Measurements from ENCODE around the gene SPAG7.

Gene SPAG7

DNA sequence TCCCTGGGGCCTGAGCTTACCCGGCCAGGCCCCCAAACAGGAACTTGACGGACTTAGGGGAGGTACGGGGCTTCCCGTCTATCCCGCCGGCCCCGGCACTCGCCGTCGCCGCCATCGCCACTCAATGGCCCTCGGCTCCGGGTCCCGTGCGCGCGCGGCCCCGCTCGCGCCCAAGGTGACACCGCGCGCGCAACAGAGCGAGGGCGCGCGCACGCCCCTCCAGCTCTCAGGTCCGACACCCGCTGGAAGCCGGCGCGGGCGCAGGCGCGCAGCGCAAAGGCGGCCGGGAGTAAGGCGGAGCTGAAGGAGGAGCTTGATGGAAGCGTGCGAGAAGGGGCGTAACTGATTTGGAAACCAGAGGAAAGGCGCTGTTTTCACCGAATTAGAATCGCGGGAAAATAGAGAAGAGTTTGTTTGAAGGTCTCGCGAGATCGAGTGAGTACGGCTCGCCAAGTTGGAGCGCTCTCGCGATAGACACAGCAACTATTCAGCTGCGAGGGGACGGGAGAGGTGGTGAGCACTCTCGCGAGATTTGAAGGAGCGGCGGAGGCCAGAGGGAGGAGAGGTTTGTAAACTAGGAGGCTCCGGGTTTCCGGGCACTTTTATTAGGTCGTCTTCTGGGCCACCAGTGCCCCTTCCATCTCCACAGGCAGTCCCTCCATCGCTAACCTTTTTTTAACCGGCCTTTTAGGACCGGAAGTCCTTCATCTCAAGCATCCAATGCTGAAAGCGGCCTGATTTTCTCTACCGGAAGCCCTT, 27.6 kb downstream of the SPAG7 start, which contains the start of the genes RNF167 and SLC25A11 (continued):
- 0 out of 2 replicates have a peak, but pooled peaks have one; percentile 14 for TF ChIP-seq ZNF558 (tag by site-specific recombination; IDR thresholded peaks at IDR 0.05)
- TF ChIP-seq ZNF121 (tag by site-specific recombination; IDR thresholded peaks at IDR 0.05) = no peak
- peak; percentile 70; the same call in 1 of the 2 replicates for TF ChIP-seq ZNF610 (tag by site-specific recombination; IDR thresholded peaks at IDR 0.05; ENCODE audit: borderline replicate concordance)
- peak; percentile 94 for TF ChIP-seq SP3 (tag by site-specific recombination; IDR thresholded peaks at IDR 0.05)
- no peak for TF ChIP-seq ZNF529 (tag by site-specific recombination; IDR thresholded peaks at IDR 0.05; ENCODE audit: insufficient replicate concordance)
- TF ChIP-seq ZNF501 (tag by site-specific recombination; IDR thresholded peaks at IDR 0.05) = no peak; the same call in 1 of the 2 replicates
- TF ChIP-seq, protein P1, sequence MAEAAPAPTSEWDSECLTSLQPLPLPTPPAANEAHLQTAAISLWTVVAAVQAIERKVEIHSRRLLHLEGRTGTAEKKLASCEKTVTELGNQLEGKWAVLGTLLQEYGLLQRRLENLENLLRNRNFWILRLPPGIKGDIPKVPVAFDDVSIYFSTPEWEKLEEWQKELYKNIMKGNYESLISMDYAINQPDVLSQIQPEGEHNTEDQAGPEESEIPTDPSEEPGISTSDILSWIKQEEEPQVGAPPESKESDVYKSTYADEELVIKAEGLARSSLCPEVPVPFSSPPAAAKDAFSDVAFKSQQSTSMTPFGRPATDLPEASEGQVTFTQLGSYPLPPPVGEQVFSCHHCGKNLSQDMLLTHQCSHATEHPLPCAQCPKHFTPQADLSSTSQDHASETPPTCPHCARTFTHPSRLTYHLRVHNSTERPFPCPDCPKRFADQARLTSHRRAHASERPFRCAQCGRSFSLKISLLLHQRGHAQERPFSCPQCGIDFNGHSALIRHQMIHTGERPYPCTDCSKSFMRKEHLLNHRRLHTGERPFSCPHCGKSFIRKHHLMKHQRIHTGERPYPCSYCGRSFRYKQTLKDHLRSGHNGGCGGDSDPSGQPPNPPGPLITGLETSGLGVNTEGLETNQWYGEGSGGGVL (tag by site-specific recombination; IDR thresholded peaks at IDR 0.05) = peak; percentile 41; the same call in 1 of the 2 replicates
- TF ChIP-seq WT1 (tag by site-specific recombination; IDR thresholded peaks at IDR 0.05) = peak; percentile 38; the same call in 1 of the 2 replicates
- peak; percentile 48; the same call in 1 of the 2 replicates for TF ChIP-seq ZNF843 (tag by site-specific recombination; IDR thresholded peaks at IDR 0.05)
- TF ChIP-seq, protein P2, sequence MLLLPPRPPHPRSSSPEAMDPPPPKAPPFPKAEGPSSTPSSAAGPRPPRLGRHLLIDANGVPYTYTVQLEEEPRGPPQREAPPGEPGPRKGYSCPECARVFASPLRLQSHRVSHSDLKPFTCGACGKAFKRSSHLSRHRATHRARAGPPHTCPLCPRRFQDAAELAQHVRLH (tag by site-specific recombination; IDR thresholded peaks at IDR 0.05) = peak; percentile 98

DNA sequence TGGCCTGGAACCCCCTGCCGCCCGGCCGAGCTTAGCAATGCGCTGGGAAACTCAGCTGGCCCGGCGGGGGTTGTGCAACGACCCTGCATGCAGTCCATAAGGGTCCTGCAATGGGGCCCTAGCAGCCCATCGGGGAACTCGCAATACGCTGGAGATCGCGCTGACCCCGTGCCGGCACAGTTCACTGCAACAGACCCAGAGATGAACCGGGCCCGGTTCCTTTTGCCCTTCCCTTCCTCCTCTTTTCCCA, 28.1 kb downstream of the SPAG7 start:
- Histone ChIP-seq H3K9me3 (ENCODE audit: control insufficient read depth, insufficient read depth, low read depth, low read length) (no peaks in the 10 kb centered on the region), H3K27ac (ENCODE audit: extremely low read depth, low read depth, low read length) (peak overlapping the region; percentile 93), H3K36me3 (ENCODE audit: control insufficient read depth in 2 of 2, insufficient read depth in 1 of 2, low read length in 2 of 2) (peaks cover 38 to 68% of the 10 kb centered on the region in 2 experiments), H3K4me3 (ENCODE audit: low read depth, low read length) (peak overlapping the region; percentile 87), H3K4me1 (ENCODE audit: control insufficient read depth, insufficient read depth, low read length) (peaks cover 9% of the 10 kb centered on the region)
- POLR2A ChIA-PET = interaction anchor here (0.6 to 3.4 kb wide), 21 partner anchors 10 to 252 kb away, joined by 3 to 109 read pairs (median 9); partner anchors contain the start of genes CAMTA2, CHRNE, ENO3 and INCA1
- CTCF ChIA-PET = interaction anchor here (0.5 to 3.0 kb wide), 9 partner anchors 9 to 1060 kb away, joined by 3 to 20 read pairs (median 3); partner anchors contain the start of genes CHRNE and PFN1
- TF ChIP-seq ZNF202 (tag by site-specific recombination; IDR thresholded peaks at IDR 0.05; ENCODE audit: borderline replicate concordance) (no peak), ZNF623 (tag by site-specific recombination; IDR thresholded peaks at IDR 0.05) (no peak), ZNF791 (tag by site-specific recombination; IDR thresholded peaks at IDR 0.05) (no peak), ZNF843 (tag by site-specific recombination; IDR thresholded peaks at IDR 0.05) (no peak), ZNF19 (tag by site-specific recombination; IDR thresholded peaks at IDR 0.05; ENCODE audit: low read depth) (no peak), ZNF776 (tag by site-specific recombination; IDR thresholded peaks at IDR 0.05; ENCODE audit: borderline replicate concordance) (no peak), PRDM1 (tag by site-specific recombination; IDR thresholded peaks at IDR 0.05) (no peak), KLF9 (tag by site-specific recombination; IDR thresholded peaks at IDR 0.05; ENCODE audit: low read depth) (no peak), SCRT1 (tag by site-specific recombination; IDR thresholded peaks at IDR 0.05; ENCODE audit: borderline replicate concordance) (no peak), ZNF23 (tag by site-specific recombination; IDR thresholded peaks at IDR 0.05; ENCODE audit: borderline replicate concordance) (no peak), ZSCAN16 (tag by site-specific recombination; IDR thresholded peaks at IDR 0.05) (no peak), ZBTB20 (tag by site-specific recombination; IDR thresholded peaks at IDR 0.05) (no peak), YY2 (tag by site-specific recombination; IDR thresholded peaks at IDR 0.05) (0 out of 2 replicates have a peak, but pooled peaks have one; percentile 82), WT1 (tag by site-specific recombination; IDR thresholded peaks at IDR 0.05) (peak; percentile 31; the same call in 1 of the 2 replicates), ZBTB48 (tag by site-specific recombination; IDR thresholded peaks at IDR 0.05) (peak; percentile 51; the same call in 1 of the 2 replicates), KLF10 (tag by site-specific recombination; IDR thresholded peaks at IDR 0.05) (no peak)
- TF ChIP-seq, protein P3, sequence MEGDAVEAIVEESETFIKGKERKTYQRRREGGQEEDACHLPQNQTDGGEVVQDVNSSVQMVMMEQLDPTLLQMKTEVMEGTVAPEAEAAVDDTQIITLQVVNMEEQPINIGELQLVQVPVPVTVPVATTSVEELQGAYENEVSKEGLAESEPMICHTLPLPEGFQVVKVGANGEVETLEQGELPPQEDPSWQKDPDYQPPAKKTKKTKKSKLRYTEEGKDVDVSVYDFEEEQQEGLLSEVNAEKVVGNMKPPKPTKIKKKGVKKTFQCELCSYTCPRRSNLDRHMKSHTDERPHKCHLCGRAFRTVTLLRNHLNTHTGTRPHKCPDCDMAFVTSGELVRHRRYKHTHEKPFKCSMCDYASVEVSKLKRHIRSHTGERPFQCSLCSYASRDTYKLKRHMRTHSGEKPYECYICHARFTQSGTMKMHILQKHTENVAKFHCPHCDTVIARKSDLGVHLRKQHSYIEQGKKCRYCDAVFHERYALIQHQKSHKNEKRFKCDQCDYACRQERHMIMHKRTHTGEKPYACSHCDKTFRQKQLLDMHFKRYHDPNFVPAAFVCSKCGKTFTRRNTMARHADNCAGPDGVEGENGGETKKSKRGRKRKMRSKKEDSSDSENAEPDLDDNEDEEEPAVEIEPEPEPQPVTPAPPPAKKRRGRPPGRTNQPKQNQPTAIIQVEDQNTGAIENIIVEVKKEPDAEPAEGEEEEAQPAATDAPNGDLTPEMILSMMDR (tag by site-specific recombination; IDR thresholded peaks at IDR 0.05) = no peak
- TF ChIP-seq, protein P4, sequence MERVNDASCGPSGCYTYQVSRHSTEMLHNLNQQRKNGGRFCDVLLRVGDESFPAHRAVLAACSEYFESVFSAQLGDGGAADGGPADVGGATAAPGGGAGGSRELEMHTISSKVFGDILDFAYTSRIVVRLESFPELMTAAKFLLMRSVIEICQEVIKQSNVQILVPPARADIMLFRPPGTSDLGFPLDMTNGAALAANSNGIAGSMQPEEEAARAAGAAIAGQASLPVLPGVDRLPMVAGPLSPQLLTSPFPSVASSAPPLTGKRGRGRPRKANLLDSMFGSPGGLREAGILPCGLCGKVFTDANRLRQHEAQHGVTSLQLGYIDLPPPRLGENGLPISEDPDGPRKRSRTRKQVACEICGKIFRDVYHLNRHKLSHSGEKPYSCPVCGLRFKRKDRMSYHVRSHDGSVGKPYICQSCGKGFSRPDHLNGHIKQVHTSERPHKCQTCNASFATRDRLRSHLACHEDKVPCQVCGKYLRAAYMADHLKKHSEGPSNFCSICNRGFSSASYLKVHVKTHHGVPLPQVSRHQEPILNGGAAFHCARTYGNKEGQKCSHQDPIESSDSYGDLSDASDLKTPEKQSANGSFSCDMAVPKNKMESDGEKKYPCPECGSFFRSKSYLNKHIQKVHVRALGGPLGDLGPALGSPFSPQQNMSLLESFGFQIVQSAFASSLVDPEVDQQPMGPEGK (tag by site-specific recombination; IDR thresholded peaks at IDR 0.05) = no peak
- TF ChIP-seq, protein P5, sequence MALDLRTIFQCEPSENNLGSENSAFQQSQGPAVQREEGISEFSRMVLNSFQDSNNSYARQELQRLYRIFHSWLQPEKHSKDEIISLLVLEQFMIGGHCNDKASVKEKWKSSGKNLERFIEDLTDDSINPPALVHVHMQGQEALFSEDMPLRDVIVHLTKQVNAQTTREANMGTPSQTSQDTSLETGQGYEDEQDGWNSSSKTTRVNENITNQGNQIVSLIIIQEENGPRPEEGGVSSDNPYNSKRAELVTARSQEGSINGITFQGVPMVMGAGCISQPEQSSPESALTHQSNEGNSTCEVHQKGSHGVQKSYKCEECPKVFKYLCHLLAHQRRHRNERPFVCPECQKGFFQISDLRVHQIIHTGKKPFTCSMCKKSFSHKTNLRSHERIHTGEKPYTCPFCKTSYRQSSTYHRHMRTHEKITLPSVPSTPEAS (tag by site-specific recombination; IDR thresholded peaks at IDR 0.05) = no peak
- TF ChIP-seq, protein P6, sequence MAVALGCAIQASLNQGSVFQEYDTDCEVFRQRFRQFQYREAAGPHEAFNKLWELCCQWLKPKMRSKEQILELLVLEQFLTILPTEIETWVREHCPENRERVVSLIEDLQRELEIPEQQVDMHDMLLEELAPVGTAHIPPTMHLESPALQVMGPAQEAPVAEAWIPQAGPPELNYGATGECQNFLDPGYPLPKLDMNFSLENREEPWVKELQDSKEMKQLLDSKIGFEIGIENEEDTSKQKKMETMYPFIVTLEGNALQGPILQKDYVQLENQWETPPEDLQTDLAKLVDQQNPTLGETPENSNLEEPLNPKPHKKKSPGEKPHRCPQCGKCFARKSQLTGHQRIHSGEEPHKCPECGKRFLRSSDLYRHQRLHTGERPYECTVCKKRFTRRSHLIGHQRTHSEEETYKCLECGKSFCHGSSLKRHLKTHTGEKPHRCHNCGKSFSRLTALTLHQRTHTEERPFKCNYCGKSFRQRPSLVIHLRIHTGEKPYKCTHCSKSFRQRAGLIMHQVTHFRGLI (tag by site-specific recombination; IDR thresholded peaks at IDR 0.05) = no peak
